ENCODE measurements around the gene SYNGR4.
"Not testable (repeated sequence)": the region's sequence is repeated elsewhere in the genome, so short reads cannot be mapped to it uniquely, and the experiment has no call there.

SYNGR4 gene

DNA sequence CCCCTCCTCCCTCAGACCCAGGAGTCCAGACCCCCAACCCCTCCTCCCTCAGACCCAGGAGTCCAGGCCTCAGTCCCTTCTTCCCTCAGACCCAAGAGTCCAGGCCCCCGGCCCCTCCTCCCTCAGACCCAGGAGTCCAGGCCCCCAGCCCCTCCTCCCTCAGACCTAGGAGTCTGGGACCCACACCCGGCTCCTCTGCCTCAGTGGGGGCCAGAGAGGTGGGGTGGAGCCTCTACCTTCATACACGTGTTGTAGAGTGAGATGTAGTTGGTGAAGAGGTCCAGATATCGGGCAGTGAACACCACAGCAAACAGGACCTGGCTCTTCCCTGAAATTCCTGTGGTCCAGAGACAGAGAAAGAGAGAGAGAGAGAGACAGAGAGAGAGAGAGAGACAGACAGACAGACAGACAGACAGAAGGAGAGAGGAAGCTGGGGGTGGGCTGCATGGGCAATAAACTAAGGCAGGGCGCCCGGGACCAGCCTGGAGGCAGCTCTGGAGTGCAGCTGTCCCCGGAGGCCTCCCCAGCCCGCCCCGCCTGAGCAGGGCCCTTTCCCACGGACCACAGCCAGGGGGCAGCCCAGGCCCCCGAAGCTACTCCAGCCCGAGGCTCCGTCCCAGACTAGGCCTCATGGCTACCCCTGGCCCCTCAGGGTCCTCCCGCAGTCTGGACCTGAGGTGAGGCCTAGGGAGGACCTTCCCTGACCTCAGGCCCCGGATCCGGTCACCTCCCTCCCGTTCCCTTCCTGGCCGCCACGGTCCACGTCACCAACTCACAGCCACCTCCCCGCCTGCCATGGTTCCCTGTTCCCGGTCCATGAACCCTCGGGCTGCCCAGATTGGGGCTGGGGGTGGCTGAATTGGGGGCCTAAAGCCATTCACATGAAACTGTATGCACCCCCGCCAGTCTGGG, 26.3 kb downstream of the SYNGR4 start:
- no peak for TF ChIP-seq POLR2AphosphoS5 (IDR thresholded peaks at IDR 0.05; ENCODE audit: borderline replicate concordance, low read depth, low read length)
- TF ChIP-seq FOXP2 (optimal IDR thresholded peaks at IDR 0.05; ENCODE audit: control extremely low read depth, extremely low read length, insufficient read depth) = no peak
- TF ChIP-seq EZH2 (IDR thresholded peaks at IDR 0.05) = no peak
- Histone ChIP-seq H3K36me3 (ENCODE audit: insufficient read depth, low read length) (peaks cover 35% of the 10 kb centered on the region), H3K4me3 (peak overlapping the region; percentile 79), H3K27ac (peak overlapping the region; percentile 69), H3K9me3 (ENCODE audit: low read depth, low read length) (no peaks in the 10 kb centered on the region), H3K9ac (ENCODE audit: insufficient read length) (peak overlapping the region; percentile 91)
- no peak for DNase-seq (ENCODE audit: low read depth, low spot score)

- H3K9ac ChIP-seq (ENCODE audit: insufficient read length) = peak within 1 kb of the TSS; percentile 91
- TF ChIP-seq POLR2AphosphoS5 (IDR thresholded peaks at IDR 0.05; ENCODE audit: borderline replicate concordance, low read depth, low read length) (peak; percentile 73), EZH2 (IDR thresholded peaks at IDR 0.05) (no peak)
- H3K36me3 ChIP-seq (ENCODE audit: insufficient read depth, low read length) = peaks cover 27% of the 10 kb centered on the region
- no peaks in the 10 kb centered on the region for H3K9me3 ChIP-seq (ENCODE audit: low read depth, low read length)
- H3K27ac ChIP-seq = peak within 1 kb of the TSS; percentile 69
- H3K4me3 ChIP-seq = peak within 1 kb of the TSS; percentile 79
- no peak for DNase-seq (ENCODE audit: low read depth, low spot score)
Measured at GRCh38 chr19:48391100-48392005, 27.2 kb downstream of the SYNGR4 start, which contains the start of gene KDELR1. Gene KDELR1 (minus strand): TSS chr19:48391551. CDS start chr19:48391358, 193 bp downstream.

DNA sequence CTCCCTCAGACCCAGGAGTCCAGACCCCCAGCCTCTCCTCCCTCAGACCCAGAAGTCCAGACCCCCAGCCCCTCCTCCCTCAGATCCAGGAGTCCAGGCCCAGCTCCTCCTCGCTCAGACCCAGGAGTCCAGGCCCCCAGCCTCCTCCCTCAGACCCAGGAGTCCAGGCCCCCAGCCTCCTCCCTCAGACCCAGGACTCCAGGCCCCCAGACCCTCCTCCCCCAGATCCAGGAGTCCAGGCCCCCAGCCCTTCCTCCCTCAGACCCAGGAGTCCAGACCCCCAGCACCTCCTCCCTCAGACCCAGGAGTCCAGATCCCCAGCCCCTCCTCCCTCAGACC, 27.8 kb downstream of the SYNGR4 start:
- not testable (repeated sequence) for H3K4me3 ChIP-seq; DNase-seq (ENCODE audit: low read depth, low spot score); H3K27ac ChIP-seq; H3K9ac ChIP-seq (ENCODE audit: insufficient read length); H3K9me3 ChIP-seq (ENCODE audit: low read depth, low read length)
- peaks cover 21% of the 10 kb centered on the region for H3K36me3 ChIP-seq (ENCODE audit: insufficient read depth, low read length)

GRCh38 chr19:48392860-48393558, 28.8 kb downstream of the SYNGR4 start:
- Histone ChIP-seq H3K4me3 (peak overlapping the region; percentile 80), H3K9ac (ENCODE audit: insufficient read length) (peak overlapping the region; percentile 35), H3K9me3 (ENCODE audit: low read depth, low read length) (no peaks in the 10 kb centered on the region), H3K27ac (peak overlapping the region; percentile 56), H3K36me3 (ENCODE audit: insufficient read depth, low read length) (peaks cover 12% of the 10 kb centered on the region)
- DNase-seq (ENCODE audit: low read depth, low spot score) = no peak
- TF ChIP-seq FOXP2 (optimal IDR thresholded peaks at IDR 0.05; ENCODE audit: control extremely low read depth, extremely low read length, insufficient read depth) = no peak
- no peak for TF ChIP-seq EZH2 (IDR thresholded peaks at IDR 0.05)
- no peak for TF ChIP-seq POLR2AphosphoS5 (IDR thresholded peaks at IDR 0.05; ENCODE audit: borderline replicate concordance, low read depth, low read length)

DNA sequence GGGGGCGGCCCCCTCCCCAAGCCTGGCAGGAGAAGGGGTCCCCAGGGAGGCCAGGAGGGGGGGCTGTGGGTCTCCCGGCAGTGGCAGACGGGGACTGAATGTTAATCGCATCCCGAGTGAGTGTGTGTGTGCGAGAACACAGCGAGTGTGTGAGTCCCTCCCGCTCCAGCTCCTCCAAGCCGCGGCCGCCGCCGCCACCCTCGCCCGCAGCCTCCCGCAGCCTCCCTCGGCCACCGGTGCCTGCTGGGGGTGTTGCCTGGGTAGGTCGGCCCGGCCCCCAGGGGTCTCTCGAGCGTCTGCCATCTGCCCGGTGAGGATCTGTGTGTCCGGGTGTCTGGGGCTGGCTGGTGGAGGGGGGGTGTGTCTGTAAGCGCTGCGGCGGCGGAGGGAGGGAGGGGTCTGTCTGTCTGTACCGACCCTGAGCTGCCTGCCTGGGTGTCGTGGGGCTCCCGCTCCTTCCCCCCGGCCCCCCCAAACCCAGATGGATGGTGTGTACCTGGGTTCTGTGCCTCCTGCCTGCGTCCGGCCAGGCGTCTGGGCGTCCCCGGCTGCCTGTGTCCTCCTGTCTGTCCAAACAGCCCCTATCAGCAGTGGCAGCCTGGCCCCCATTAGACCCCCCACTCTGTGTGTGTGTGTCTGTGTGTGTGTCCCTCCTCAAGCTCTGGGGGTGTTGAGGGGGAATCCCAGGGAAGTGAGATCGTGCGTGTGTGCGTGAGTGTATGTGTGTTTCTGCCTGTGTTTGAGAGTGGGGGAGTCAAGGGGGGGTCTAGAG, 29.6 kb downstream of the SYNGR4 start, which contains the start of gene GRIN2D:
GRIN2D (plus strand) TSS at position 110 of the 772 bp plus-strand sequence. CDS start 4,725 bp downstream, outside the sequence.
- peaks cover 7% of the 10 kb centered on the region; the same call in 1 of the 2 replicates for H3K36me3 ChIP-seq (ENCODE audit: insufficient read depth, low read length)
- H3K9ac ChIP-seq (ENCODE audit: insufficient read length) = peak within 1 kb of the TSS; percentile 35
- H3K27ac ChIP-seq = peak within 1 kb of the TSS; percentile 56
- TF ChIP-seq FOXP2 (optimal IDR thresholded peaks at IDR 0.05; ENCODE audit: control extremely low read depth, extremely low read length, insufficient read depth) (no peak), EZH2 (IDR thresholded peaks at IDR 0.05) (no peak), POLR2AphosphoS5 (IDR thresholded peaks at IDR 0.05; ENCODE audit: borderline replicate concordance, low read depth, low read length) (no peak)
- peak within 1 kb of the TSS; percentile 80 for H3K4me3 ChIP-seq
- DNase-seq (ENCODE audit: low read depth, low spot score) = no peak
- H3K9me3 ChIP-seq (ENCODE audit: low read depth, low read length) = no peaks in the 10 kb centered on the region

GRCh38 chr19:48394331-48395169, 30.4 kb downstream of the SYNGR4 start:
- no peak for DNase-seq (ENCODE audit: low read depth, low spot score)
- Histone ChIP-seq H3K27ac (no peak overlapping the region), H3K9ac (ENCODE audit: insufficient read length) (no peak overlapping the region), H3K4me3 (peak overlapping the region; percentile 80), H3K9me3 (ENCODE audit: low read depth, low read length) (no peaks in the 10 kb centered on the region), H3K36me3 (ENCODE audit: insufficient read depth, low read length) (peaks cover under 1% of the 10 kb centered on the region; the same call in 1 of the 2 replicates)
- TF ChIP-seq POLR2AphosphoS5 (IDR thresholded peaks at IDR 0.05; ENCODE audit: borderline replicate concordance, low read depth, low read length) (no peak), FOXP2 (optimal IDR thresholded peaks at IDR 0.05; ENCODE audit: control extremely low read depth, extremely low read length, insufficient read depth) (no peak), EZH2 (IDR thresholded peaks at IDR 0.05) (no peak)

GRCh38 chr19:48395170-48395455, 30.9 kb downstream of the SYNGR4 start:
- Histone ChIP-seq H3K9me3 (ENCODE audit: low read depth, low read length) (no peaks in the 10 kb centered on the region), H3K4me3 (no peak overlapping the region), H3K9ac (ENCODE audit: insufficient read length) (no peak overlapping the region), H3K27ac (no peak overlapping the region), H3K36me3 (ENCODE audit: insufficient read depth, low read length) (no peaks in the 10 kb centered on the region)
- TF ChIP-seq FOXP2 (optimal IDR thresholded peaks at IDR 0.05; ENCODE audit: control extremely low read depth, extremely low read length, insufficient read depth) = no peak
- no peak for TF ChIP-seq EZH2 (IDR thresholded peaks at IDR 0.05)
- no peak for TF ChIP-seq POLR2AphosphoS5 (IDR thresholded peaks at IDR 0.05; ENCODE audit: borderline replicate concordance, low read depth, low read length)
- DNase-seq (ENCODE audit: low read depth, low spot score) = no peak

All from SK-N-MC (cell line).